H1 (cell line): ENCODE results near the gene LSM10. TPM values are rescaled to one million over a fixed set of nuclear protein-coding genes. Genes with fewer than 3 reads are reported as not detected.

ENCODE experiments used
- CTCF ChIP-seq, 3 experiments: IDR thresholded peaks; 1 replicate in 2 of 3; 2 replicates in 1 of 3; pipeline versions ENCODE4 v1.5.1 to v1.6.1; 2011; ENCODE audit warnings: low read length in 3 of 3, mild to moderate bottlenecking in 3 of 3, inconsistent platforms in 2 of 3, low read depth in 1 of 3, moderate library complexity in 1 of 3; ENCODE audit not compliant: insufficient read depth in 1 of 3; ENCODE audit errors: control extremely low read depth in 1 of 3
- EZH2 ChIP-seq: fragments of 200-600 bp; sonication (generic); IDR thresholded peaks from 2 replicates; pipeline ENCODE4 v1.7.1; 2012; ENCODE audit warnings: low read depth, mild to moderate bottlenecking, moderate library complexity, low read length, inconsistent platforms; ENCODE audit not compliant: severe bottlenecking
- KDM1A ChIP-seq: fragments of 200-600, 300-600 bp; sonication (generic); IDR thresholded peaks from 2 replicates; pipeline ENCODE4 v1.7.1; 2016; ENCODE audit warnings: mild to moderate bottlenecking, low read length, borderline replicate concordance
- polyA plus RNA-seq, 7 experiments: library from polyadenylated mRNA; depleted of rRNA in 3 of 7; stranded (reverse) in 5 of 7; unstranded in 2 of 7; fragments of >200 nt in 5 of 7; fragments of 200-250 nt in 2 of 7; gene quantifications; 1 replicate in 5 of 7; 2 replicates in 1 of 7; 4 replicates in 1 of 7; pipeline versions ENCODE4 v1.2.1 to v1.2.3, GENCODE V29; 2011 to 2013; ENCODE audit warnings: missing spikeins in 2 of 7, mixed read lengths in 2 of 7
- total RNA-seq: library from RNA; stranded (reverse); fragmentation: NEBNext Ultra II Directional; extraction: Animal tissue kit (Norgen Biotek cat#: 25700); gene quantifications from 2 replicates; pipeline ENCODE4 v1.2.1, GENCODE V29; 2021

The LSM10 gene
- total and polyA plus RNA-seq, 2 of the 8 experiments (the other 6 are each of a cell fraction or from before 2014, with no cell fraction given), result 59.5 to 140 TPM

GRCh38 chr1:36421649-36422048, 23.9 kb upstream of the LSM10 start (continued):
- TF ChIP-seq CTCF (IDR thresholded peaks at IDR 0.05; ENCODE audit: control extremely low read depth in 1 of 3, insufficient read depth in 1 of 3, low read depth in 1 of 3, low read length in 3 of 3) (no peak), KDM1A (no peak), EZH2 (no peak)
